NCI-H1105 treated with DMSO at 0.1 percent for 48 hours (cell line): ENCODE results near the gene PPP1R9B.

ENCODE experiments used
- DNase-seq: peaks from one replicate; lab custom pipeline; 2025; lab: John Stamatoyannopoulos, UW

PPP1R9B gene

GRCh38 chr17:50139950-50140885, 10.3 kb downstream of the PPP1R9B start:
- DNase-seq, result peak; percentile 47

GRCh38 chr17:50139185-50139783, 11.2 kb downstream of the PPP1R9B start:
- DNase-seq, result no peak

- DNase-seq, result no peak
Measured at GRCh38 chr17:50137042-50137441, 13.4 kb downstream of the PPP1R9B start.

GRCh38 chr17:50136096-50136687, 14.3 kb downstream of the PPP1R9B start:
- DNase-seq, result no peak

GRCh38 chr17:50135316-50136095, 15.0 kb downstream of the PPP1R9B start:
- no peak for DNase-seq

GRCh38 chr17:50134206-50135110, 16.0 kb downstream of the PPP1R9B start:
- DNase-seq, result no peak

GRCh38 chr17:50133769-50134099, 16.7 kb downstream of the PPP1R9B start:
- no peak for DNase-seq

GRCh38 chr17:50133028-50133768, 17.3 kb downstream of the PPP1R9B start:
- DNase-seq, result no peak

GRCh38 chr17:50132104-50132794, 18.2 kb downstream of the PPP1R9B start:
- no peak for DNase-seq

- DNase-seq, result peak; percentile 37
Measured at GRCh38 chr17:50130559-50131305, 19.7 kb downstream of the PPP1R9B start.

GRCh38 chr17:50129728-50130558, 20.5 kb downstream of the PPP1R9B start, which contains the start of gene SAMD14:
TSS of gene SAMD14 (minus strand) at chr17:50130160. CDS start at chr17:50124959, 5,201 bp downstream.
- DNase-seq, result peak; percentile 5

- peak; percentile 5 for DNase-seq
Measured at GRCh38 chr17:50129353-50129727, 21.1 kb downstream of the PPP1R9B start.

GRCh38 chr17:50128441-50129352, 21.8 kb downstream of the PPP1R9B start:
- DNase-seq, result no peak

- no peak for DNase-seq
Measured at GRCh38 chr17:50127697-50128361, 22.6 kb downstream of the PPP1R9B start.

GRCh38 chr17:50125420-50125997, 25.0 kb downstream of the PPP1R9B start:
- DNase-seq, result no peak
